CD4-positive, alpha-beta T cell treated with Interferon gamma for 1 hour (primary cell): Measurements from ENCODE around the gene ADORA1.

ENCODE experiments used
- DNase-seq: peaks from one replicate; pipeline ENCODE4 v3.0.0-alpha.2; 2020

Gene ADORA1

GRCh38 chr1:203162403-203162802 is 34.9 kb downstream of the ADORA1 start:
- no peak for DNase-seq

- DNase-seq = peak; percentile 19
These were observed 36.5 kb downstream of the ADORA1 start for GRCh38 chr1:203163891-203164635.

- no peak for DNase-seq
These were observed 37.7 kb downstream of the ADORA1 start for GRCh38 chr1:203165101-203165799.

GRCh38 chr1:203165800-203166161 is 38.3 kb downstream of the ADORA1 start:
- no peak for DNase-seq

- no peak for DNase-seq
These were observed 38.8 kb downstream of the ADORA1 start for GRCh38 chr1:203166192-203166940.

- peak; percentile 25 for DNase-seq
These were observed 39.7 kb downstream of the ADORA1 start for GRCh38 chr1:203167026-203167912.

GRCh38 chr1:203167913-203168200 is 40.3 kb downstream of the ADORA1 start:
- DNase-seq = no peak

GRCh38 chr1:203168256-203168786 is 40.8 kb downstream of the ADORA1 start:
- no peak for DNase-seq

- no peak for DNase-seq
These were observed 41.5 kb downstream of the ADORA1 start for GRCh38 chr1:203168991-203169390.

- DNase-seq = no peak
These were observed 42.4 kb downstream of the ADORA1 start for GRCh38 chr1:203169770-203170520.

GRCh38 chr1:203170625-203171330 is 43.3 kb downstream of the ADORA1 start:
- no peak for DNase-seq

GRCh38 chr1:203171341-203172183 is 44.0 kb downstream of the ADORA1 start:
- no peak for DNase-seq

- DNase-seq = peak; percentile 12
These were observed 44.9 kb downstream of the ADORA1 start for GRCh38 chr1:203172184-203173010.

- no peak for DNase-seq
These were observed 45.6 kb downstream of the ADORA1 start for GRCh38 chr1:203173011-203173555.

GRCh38 chr1:203173566-203173965 is 46.0 kb downstream of the ADORA1 start:
- DNase-seq = no peak

- DNase-seq = no peak
These were observed 46.9 kb downstream of the ADORA1 start for GRCh38 chr1:203174324-203174985.

- no peak for DNase-seq
These were observed 47.8 kb downstream of the ADORA1 start, which contains the start of gene MYBPH for GRCh38 chr1:203175237-203175826. Gene MYBPH, minus strand, starts transcription at chr1:203175826. Its CDS starts 71 bp downstream, at chr1:203175755.

- peak; percentile 27 for DNase-seq
These were observed 48.3 kb downstream of the ADORA1 start for GRCh38 chr1:203175827-203176241.
